Neutrophil (primary cell): ENCODE measurements around the gene CENPT.

Experiments
- H3K27ac ChIP-seq: fragments of 200-600 bp; sonication (generic); 2 replicates; pipeline ENCODE4 v1.5.1; 2016; ENCODE audit warnings: mild to moderate bottlenecking, moderate library complexity
- H3K27me3 ChIP-seq: fragments of 200-600 bp; sonication (generic); 2 replicates; pipeline ENCODE4 v1.6.0; 2016; ENCODE audit warnings: mild to moderate bottlenecking
- H3K36me3 ChIP-seq: fragments of 200-600 bp; sonication (generic); 2 replicates; pipeline ENCODE4 v1.5.1; 2017
- H3K4me1 ChIP-seq, 2 experiments: fragments of 200-600 bp in 1 of 2; sonication (generic) in 1 of 2; 1 replicate in 1 of 2; 2 replicates in 1 of 2; pipeline versions ENCODE4 v1.5.1 to v1.6.1; 2013 to 2016; ENCODE audit warnings: low read depth in 1 of 2, low read length in 1 of 2, mild to moderate bottlenecking in 1 of 2, moderate library complexity in 1 of 2; ENCODE audit not compliant: control insufficient read depth in 1 of 2, insufficient read depth in 1 of 2
- H3K4me3 ChIP-seq, 2 experiments: fragments of 200-600 bp in 1 of 2; sonication (generic) in 1 of 2; 1 replicate in 1 of 2; 2 replicates in 1 of 2; pipeline ENCODE4 v1.5.1; 2013 to 2016; ENCODE audit warnings: low read depth in 1 of 2, low read length in 1 of 2, mild to moderate bottlenecking in 1 of 2, moderate library complexity in 1 of 2
- H3K9me3 ChIP-seq: fragments of 200-600 bp; sonication (generic); 2 replicates; pipeline ENCODE4 v1.5.1; 2016
- CTCF ChIP-seq: fragments of 200-600 bp; sonication (generic); IDR thresholded peaks from 2 replicates; pipeline ENCODE4 v1.5.1; 2016; ENCODE audit warnings: antibody characterized with exemption

Gene CENPT

GRCh38 chr16:67807148-67807682, 40.3 kb downstream of the CENPT start:
- H3K4me1 ChIP-seq: peaks cover 25% of the 10 kb centered on the region in 2 experiments
- no peaks in the 10 kb centered on the region for H3K36me3 ChIP-seq
- H3K27ac ChIP-seq: peak overlapping the region; percentile 84
- no peak for TF ChIP-seq CTCF
- H3K4me3 ChIP-seq: peak overlapping the region; percentile 80 to 99
- no peaks in the 10 kb centered on the region for H3K27me3 ChIP-seq
- H3K9me3 ChIP-seq: no peaks in the 10 kb centered on the region

- no peaks in the 10 kb centered on the region for H3K27me3 ChIP-seq
- H3K27ac ChIP-seq: peak within 1 kb of the TSS; percentile 84
- H3K4me1 ChIP-seq: peaks cover 25 to 28% of the 10 kb centered on the region in 2 experiments
- no peaks in the 10 kb centered on the region for H3K36me3 ChIP-seq
- H3K4me3 ChIP-seq: peak within 1 kb of the TSS; percentile 80 to 99
- H3K9me3 ChIP-seq: no peaks in the 10 kb centered on the region
- TF ChIP-seq CTCF: peak; percentile 29
Measured at GRCh38 chr16:67806428-67807147, 40.9 kb downstream of the CENPT start, which contains the start of the genes RANBP10 and TSNAXIP1. Gene RANBP10 (minus strand): TSS chr16:67806560. CDS start chr16:67806536, 24 bp downstream. Gene TSNAXIP1 (plus strand): TSS chr16:67806889. CDS start chr16:67807150, 261 bp downstream.

GRCh38 chr16:67805718-67806427, 41.6 kb downstream of the CENPT start:
- no peak for TF ChIP-seq CTCF
- H3K9me3 ChIP-seq: no peaks in the 10 kb centered on the region
- H3K36me3 ChIP-seq: peaks cover 7% of the 10 kb centered on the region
- H3K27ac ChIP-seq: peak overlapping the region; percentile 84
- H3K27me3 ChIP-seq: no peaks in the 10 kb centered on the region
- H3K4me3 ChIP-seq: peak overlapping the region; percentile 80 to 99
- peaks cover 25 to 28% of the 10 kb centered on the region in 2 experiments for H3K4me1 ChIP-seq

GRCh38 chr16:67804853-67805542, 42.5 kb downstream of the CENPT start:
- Histone ChIP-seq H3K9me3 (no peaks in the 10 kb centered on the region), H3K27ac (no peak overlapping the region), H3K4me1 (peaks cover 25 to 28% of the 10 kb centered on the region in 2 experiments), H3K36me3 (peaks cover 15% of the 10 kb centered on the region), H3K27me3 (no peaks in the 10 kb centered on the region), H3K4me3 (peak overlapping the region in 1 of 2 experiments; percentile 80)
- no peak for TF ChIP-seq CTCF

GRCh38 chr16:67803894-67804293, 43.6 kb downstream of the CENPT start:
- no peak overlapping the region for H3K4me3 ChIP-seq
- no peaks in the 10 kb centered on the region for H3K27me3 ChIP-seq
- H3K27ac ChIP-seq: peak overlapping the region; percentile 20
- peaks cover 25 to 28% of the 10 kb centered on the region in 2 experiments for H3K4me1 ChIP-seq
- no peak for TF ChIP-seq CTCF
- no peaks in the 10 kb centered on the region for H3K9me3 ChIP-seq
- peaks cover 20% of the 10 kb centered on the region for H3K36me3 ChIP-seq
